Measurements from ENCODE around the gene SLC35B2.

- no peak for TF ChIP-seq POLR2AphosphoS5 (IDR thresholded peaks at IDR 0.05; ENCODE audit: low read depth, low read length)
- TF ChIP-seq REST (IDR thresholded peaks at IDR 0.05; ENCODE audit: insufficient read depth in 1 of 2, low read depth in 2 of 2, low read length in 2 of 2): no peak
- no peak for TF ChIP-seq SIN3A (IDR thresholded peaks at IDR 0.05; ENCODE audit: borderline replicate concordance, insufficient read depth, low read length)
- no peak for TF ChIP-seq TAF1 (IDR thresholded peaks at IDR 0.05; ENCODE audit: borderline replicate concordance, insufficient read depth, low read length)
- no peak for TF ChIP-seq FOXP2 (optimal IDR thresholded peaks at IDR 0.05; ENCODE audit: borderline replicate concordance, extremely low read depth, extremely low read length, insufficient read depth)
These were observed 35.5 kb upstream of the SLC35B2 start for GRCh38 chr6:44292661-44293365.

Data from PFSK-1 (cell line).